OCI-LY7 (cell line): ENCODE results near the gene CFAP61. TPM values are rescaled to one million over a fixed set of nuclear protein-coding genes. Genes with fewer than 3 reads are reported as not detected.

Source experiments
- BruUV-seq: library from RNA; stranded (reverse); fragments of 400-500 nt; replicated peaks from 2 replicates; lab custom pipeline; 2021; lab: Mats Ljungman, UMichigan
- CTCF ChIA-PET: fragments of 300-600 bp; sonication (Branson Sonifier 250); formaldehyde crosslinking; loops from one replicate; lab custom pipeline; 2022; ENCODE audit warnings: antibody characterized with exemption; ENCODE audit not compliant: unreplicated experiment; lab: Charles Lee
- POLR2A ChIA-PET: fragments of 300-600 bp; sonication (Branson Sonifier 250); formaldehyde crosslinking; loops from one replicate; lab custom pipeline; 2022; ENCODE audit warnings: antibody characterized with exemption; lab: Charles Lee
- DNase-seq: peaks from one replicate; pipeline ENCODE4 v3.0.0-alpha.2; 2015; ENCODE audit warnings: low spot score
- H2AFZ ChIP-seq: fragments of 200-600 bp; sonication (generic), shearing (Covaris generic); 2 replicates; pipeline ENCODE4 v1.6.1; 2014; ENCODE audit warnings: mild to moderate bottlenecking, antibody characterized with exemption, low read length, moderate library complexity
- H3K27ac ChIP-seq: fragments of 200-600 bp; sonication (generic); 2 replicates; pipeline ENCODE4 v1.5.1; 2014; ENCODE audit warnings: mixed run types, low read depth, mild to moderate bottlenecking, moderate library complexity, low read length, inconsistent platforms; ENCODE audit not compliant: poor library complexity, severe bottlenecking
- H3K36me3 ChIP-seq: fragments of 200-600 bp; sonication (generic); 2 replicates; pipeline ENCODE4 v1.6.1; 2014; ENCODE audit warnings: mild to moderate bottlenecking, antibody characterized with exemption, low read length, moderate library complexity, mixed read lengths; ENCODE audit not compliant: insufficient read depth
- H3K4me1 ChIP-seq: fragments of 200-600 bp; sonication (generic); 2 replicates; pipeline ENCODE4 v1.5.1; 2014; ENCODE audit warnings: mild to moderate bottlenecking, low read length; ENCODE audit not compliant: insufficient read depth, poor library complexity, severe bottlenecking
- H3K4me2 ChIP-seq: fragments of 200-600 bp; sonication (generic); 2 replicates; pipeline ENCODE4 v1.6.1; 2014; ENCODE audit warnings: mild to moderate bottlenecking, low read length
- H3K4me3 ChIP-seq: fragments of 200-600 bp; sonication (generic); 2 replicates; pipeline ENCODE4 v1.5.1; 2014; ENCODE audit warnings: mild to moderate bottlenecking, low read depth, low read length; ENCODE audit not compliant: poor library complexity, severe bottlenecking
- H3K79me2 ChIP-seq: fragments of 200-600 bp; sonication (generic); 2 replicates; pipeline ENCODE4 v1.6.1; 2016; ENCODE audit warnings: low read depth, mild to moderate bottlenecking, low read length, moderate library complexity, mixed read lengths; ENCODE audit not compliant: insufficient read depth
- H3K9me2 ChIP-seq: fragments of 200-600 bp; sonication (generic); 2 replicates; pipeline ENCODE4 v1.6.1; 2016; ENCODE audit warnings: mild to moderate bottlenecking, low read length, mixed read lengths; ENCODE audit not compliant: insufficient read depth
- H3K9me3 ChIP-seq: fragments of 200-600 bp; sonication (generic); 2 replicates; pipeline ENCODE4 v1.6.1; 2014; ENCODE audit warnings: mild to moderate bottlenecking, mixed run types, low read length, mixed read lengths
- H4K20me1 ChIP-seq: fragments of 200-600 bp; sonication (generic); 2 replicates; pipeline ENCODE4 v1.6.1; 2014; ENCODE audit warnings: mild to moderate bottlenecking, antibody characterized with exemption, low read length, moderate library complexity, mixed read lengths; ENCODE audit not compliant: insufficient read depth
- EZH2phosphoT487 ChIP-seq: fragments of 200-600 bp; sonication (generic); IDR thresholded peaks from 2 replicates; pipeline ENCODE4 v1.6.1; 2018; ENCODE audit warnings: low read depth, borderline replicate concordance, mild to moderate bottlenecking, mixed run types, antibody characterized with exemption, low read length, moderate library complexity, mixed read lengths
- intact Hi-C: fragments of 100-400 bp; cut with micrococcal nuclease; formaldehyde crosslinking; loops from one replicate; pipeline ENCODE4 v1.10.0; 2022; ENCODE audit not compliant: unreplicated experiment
- total RNA-seq, 2 experiments: library from RNA; depleted of rRNA in 1 of 2; stranded (reverse); fragments of >200 nt in 1 of 2; shearing (Covaris generic) in 1 of 2; gene quantifications; 2 replicates each; pipeline ENCODE4 v1.2.3, GENCODE V29; 2014 to 2022
- TF ChIP-seq, protein P1 (sequence below): fragments of 200-600 bp; sonication (generic); conservative IDR thresholded peaks from 2 replicates; pipeline ENCODE4 v1.5.1; 2014; ENCODE audit warnings: mild to moderate bottlenecking, antibody characterized with exemption, low read length, moderate library complexity, mixed read lengths

Gene CFAP61
- total RNA-seq, 2 experiments from 2014 or later = 0.06 TPM; not detected in 1

DNA sequence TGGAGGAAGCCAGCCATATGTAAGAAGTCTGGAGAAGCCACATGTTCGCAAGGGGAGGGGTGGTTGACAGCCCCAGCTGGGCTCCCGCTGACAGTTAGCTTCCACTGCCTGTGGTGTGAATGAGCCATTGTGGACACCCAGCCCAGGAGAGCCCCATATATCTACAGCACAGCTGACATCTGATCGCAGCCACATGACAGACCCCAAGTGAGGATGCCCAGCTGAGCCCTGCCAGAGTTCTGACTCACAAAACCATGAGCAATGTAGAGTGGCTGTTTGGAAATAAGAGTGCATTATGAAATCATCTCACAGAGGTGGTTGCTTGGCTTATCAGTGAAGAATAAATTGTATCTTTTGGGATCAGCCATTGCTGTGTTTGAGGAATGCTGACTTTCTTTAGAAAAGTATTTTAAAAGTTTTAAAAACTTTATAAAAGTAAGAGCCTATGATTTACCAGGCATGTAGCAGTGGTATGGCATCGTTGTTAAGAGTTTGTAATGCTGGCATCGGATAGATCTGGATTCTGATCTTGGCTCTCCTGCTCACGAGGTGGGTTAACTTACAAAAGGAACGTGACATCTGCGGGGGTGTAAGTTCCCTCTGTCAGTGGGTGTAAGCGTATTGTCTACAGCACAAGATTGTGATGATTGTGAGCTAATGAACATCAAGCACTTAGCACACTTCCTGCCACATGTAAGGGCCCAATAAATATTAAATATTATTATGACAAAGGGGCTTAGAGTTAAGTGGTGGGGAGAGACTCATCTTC is 24.1 kb downstream of the CFAP61 start:
- ChIA-PET POLR2A (interaction anchor here (0.6 kb wide), 2 partner anchors 19 to 411 kb away, joined by 3 to 4 read pairs; no protein-coding TSS in a partner anchor), CTCF (no interaction called here)
- TF ChIP-seq, protein P1, sequence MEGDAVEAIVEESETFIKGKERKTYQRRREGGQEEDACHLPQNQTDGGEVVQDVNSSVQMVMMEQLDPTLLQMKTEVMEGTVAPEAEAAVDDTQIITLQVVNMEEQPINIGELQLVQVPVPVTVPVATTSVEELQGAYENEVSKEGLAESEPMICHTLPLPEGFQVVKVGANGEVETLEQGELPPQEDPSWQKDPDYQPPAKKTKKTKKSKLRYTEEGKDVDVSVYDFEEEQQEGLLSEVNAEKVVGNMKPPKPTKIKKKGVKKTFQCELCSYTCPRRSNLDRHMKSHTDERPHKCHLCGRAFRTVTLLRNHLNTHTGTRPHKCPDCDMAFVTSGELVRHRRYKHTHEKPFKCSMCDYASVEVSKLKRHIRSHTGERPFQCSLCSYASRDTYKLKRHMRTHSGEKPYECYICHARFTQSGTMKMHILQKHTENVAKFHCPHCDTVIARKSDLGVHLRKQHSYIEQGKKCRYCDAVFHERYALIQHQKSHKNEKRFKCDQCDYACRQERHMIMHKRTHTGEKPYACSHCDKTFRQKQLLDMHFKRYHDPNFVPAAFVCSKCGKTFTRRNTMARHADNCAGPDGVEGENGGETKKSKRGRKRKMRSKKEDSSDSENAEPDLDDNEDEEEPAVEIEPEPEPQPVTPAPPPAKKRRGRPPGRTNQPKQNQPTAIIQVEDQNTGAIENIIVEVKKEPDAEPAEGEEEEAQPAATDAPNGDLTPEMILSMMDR = no peak
- TF ChIP-seq EZH2phosphoT487 = no peak
- intact Hi-C loops = no loop called here
- H3K79me2 ChIP-seq = no peaks in the 10 kb centered on the region
- H3K4me1 ChIP-seq = no peaks in the 10 kb centered on the region
- no peak overlapping the region for H3K4me2 ChIP-seq
- no peaks in the 10 kb centered on the region for H3K9me2 ChIP-seq
- no peaks in the 10 kb centered on the region for H4K20me1 ChIP-seq
- H3K27ac ChIP-seq = no peak overlapping the region
- no peak overlapping the region for H2AFZ ChIP-seq
- no peaks in the 10 kb centered on the region for H3K9me3 ChIP-seq
- H3K36me3 ChIP-seq = no peaks in the 10 kb centered on the region
- no TSS peak for BruUV-seq
- DNase-seq = no peak
- H3K4me3 ChIP-seq = no peak overlapping the region

- Histone ChIP-seq H3K9me3 (no peaks in the 10 kb centered on the region), H3K79me2 (no peaks in the 10 kb centered on the region), H3K4me2 (no peak overlapping the region), H3K4me1 (no peaks in the 10 kb centered on the region), H4K20me1 (no peaks in the 10 kb centered on the region), H3K9me2 (no peaks in the 10 kb centered on the region), H2AFZ (no peak overlapping the region), H3K36me3 (no peaks in the 10 kb centered on the region), H3K27ac (no peak overlapping the region), H3K4me3 (no peak overlapping the region)
- no peak for DNase-seq
- ChIA-PET CTCF (no interaction called here), POLR2A (no interaction called here)
- BruUV-seq = no TSS peak
- TF ChIP-seq EZH2phosphoT487 = no peak
- TF ChIP-seq, protein P1 = no peak
- intact Hi-C loops = no loop called here
Measured at GRCh38 chr20:20078041-20078440, 25.7 kb downstream of the CFAP61 start.

- BruUV-seq = no TSS peak
- no peak for TF ChIP-seq EZH2phosphoT487
- TF ChIP-seq, protein P1 = no peak
- H3K4me2 ChIP-seq = no peak overlapping the region
- H3K4me1 ChIP-seq = no peaks in the 10 kb centered on the region
- intact Hi-C loops = no loop called here
- H3K9me3 ChIP-seq = no peaks in the 10 kb centered on the region
- H3K36me3 ChIP-seq = no peaks in the 10 kb centered on the region
- H2AFZ ChIP-seq = no peak overlapping the region
- no peaks in the 10 kb centered on the region for H3K9me2 ChIP-seq
- no peaks in the 10 kb centered on the region for H4K20me1 ChIP-seq
- DNase-seq = no peak
- ChIA-PET CTCF (no interaction called here), POLR2A (interaction anchor here (0.6 kb wide), 1 partner anchor 1314 kb away, joined by 3 read pairs; no protein-coding TSS in a partner anchor)
- H3K4me3 ChIP-seq = no peak overlapping the region
- no peak overlapping the region for H3K27ac ChIP-seq
- no peaks in the 10 kb centered on the region for H3K79me2 ChIP-seq
Measured at GRCh38 chr20:20079102-20079784, 26.9 kb downstream of the CFAP61 start.
